ENCODE results near the gene ZNF263. TPM values are rescaled to one million over a fixed set of nuclear protein-coding genes. Genes with fewer than 3 reads are reported as not detected.

The ZNF263 gene
- total RNA-seq, 2 experiments from 2014 or later = 27.6 to 65.9 TPM

DNA sequence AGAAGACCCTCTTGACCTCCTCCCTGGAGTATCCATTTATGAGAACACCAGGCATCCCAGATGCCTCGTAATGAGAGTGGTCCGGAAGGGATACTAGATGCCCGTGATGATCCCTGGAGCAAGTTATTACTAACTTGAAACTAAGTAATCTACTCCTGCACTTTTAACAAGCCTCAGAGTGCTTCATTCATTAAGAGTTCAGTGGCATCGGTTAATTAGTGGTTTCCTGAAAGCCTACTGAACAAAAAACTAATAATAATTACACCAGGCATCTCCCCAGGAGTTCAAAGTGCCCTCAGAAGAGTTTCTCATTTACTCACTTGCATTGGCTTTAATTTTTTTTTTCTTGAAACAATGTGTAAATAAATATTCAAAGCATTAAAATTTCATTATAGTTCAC, 44.2 kb downstream of the ZNF263 start:
- Histone ChIP-seq H3K9me2 (ENCODE audit: insufficient read depth, low read length) (no peaks in the 10 kb centered on the region), H2AFZ (ENCODE audit: low read length) (no peak overlapping the region), H3K4me1 (ENCODE audit: insufficient read depth, low read length, poor library complexity, severe bottlenecking) (peaks cover 17% of the 10 kb centered on the region), H3K27ac (ENCODE audit: low read depth, low read length, poor library complexity, severe bottlenecking) (no peak overlapping the region), H4K20me1 (ENCODE audit: insufficient read depth, low read length) (no peaks in the 10 kb centered on the region), H3K4me2 (ENCODE audit: low read length) (no peak overlapping the region), H3K9me3 (ENCODE audit: low read length) (no peaks in the 10 kb centered on the region), H3K36me3 (ENCODE audit: insufficient read depth, low read length) (no peaks in the 10 kb centered on the region), H3K4me3 (ENCODE audit: low read depth, low read length, poor library complexity, severe bottlenecking) (no peak overlapping the region), H3K79me2 (ENCODE audit: insufficient read depth, low read depth, low read length) (no peaks in the 10 kb centered on the region)
- BruUV-seq (replicated peaks) = no TSS peak
- intact Hi-C loops (cut with micrococcal nuclease; ENCODE audit: unreplicated experiment) = no loop called here
- POLR2A ChIA-PET = no interaction called here
- CTCF ChIA-PET (ENCODE audit: unreplicated experiment) = interaction anchor here (1.2 kb wide), 1 partner anchor 42 kb away, joined by 3 read pairs; no protein-coding TSS in a partner anchor
- no peak for DNase-seq (ENCODE audit: low spot score)
- TF ChIP-seq EZH2phosphoT487 (IDR thresholded peaks at IDR 0.05; ENCODE audit: borderline replicate concordance, low read depth, low read length) = no peak
- TF ChIP-seq, protein P1, sequence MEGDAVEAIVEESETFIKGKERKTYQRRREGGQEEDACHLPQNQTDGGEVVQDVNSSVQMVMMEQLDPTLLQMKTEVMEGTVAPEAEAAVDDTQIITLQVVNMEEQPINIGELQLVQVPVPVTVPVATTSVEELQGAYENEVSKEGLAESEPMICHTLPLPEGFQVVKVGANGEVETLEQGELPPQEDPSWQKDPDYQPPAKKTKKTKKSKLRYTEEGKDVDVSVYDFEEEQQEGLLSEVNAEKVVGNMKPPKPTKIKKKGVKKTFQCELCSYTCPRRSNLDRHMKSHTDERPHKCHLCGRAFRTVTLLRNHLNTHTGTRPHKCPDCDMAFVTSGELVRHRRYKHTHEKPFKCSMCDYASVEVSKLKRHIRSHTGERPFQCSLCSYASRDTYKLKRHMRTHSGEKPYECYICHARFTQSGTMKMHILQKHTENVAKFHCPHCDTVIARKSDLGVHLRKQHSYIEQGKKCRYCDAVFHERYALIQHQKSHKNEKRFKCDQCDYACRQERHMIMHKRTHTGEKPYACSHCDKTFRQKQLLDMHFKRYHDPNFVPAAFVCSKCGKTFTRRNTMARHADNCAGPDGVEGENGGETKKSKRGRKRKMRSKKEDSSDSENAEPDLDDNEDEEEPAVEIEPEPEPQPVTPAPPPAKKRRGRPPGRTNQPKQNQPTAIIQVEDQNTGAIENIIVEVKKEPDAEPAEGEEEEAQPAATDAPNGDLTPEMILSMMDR (conservative IDR thresholded peaks at IDR 0.05; ENCODE audit: low read length) = no peak

DNA sequence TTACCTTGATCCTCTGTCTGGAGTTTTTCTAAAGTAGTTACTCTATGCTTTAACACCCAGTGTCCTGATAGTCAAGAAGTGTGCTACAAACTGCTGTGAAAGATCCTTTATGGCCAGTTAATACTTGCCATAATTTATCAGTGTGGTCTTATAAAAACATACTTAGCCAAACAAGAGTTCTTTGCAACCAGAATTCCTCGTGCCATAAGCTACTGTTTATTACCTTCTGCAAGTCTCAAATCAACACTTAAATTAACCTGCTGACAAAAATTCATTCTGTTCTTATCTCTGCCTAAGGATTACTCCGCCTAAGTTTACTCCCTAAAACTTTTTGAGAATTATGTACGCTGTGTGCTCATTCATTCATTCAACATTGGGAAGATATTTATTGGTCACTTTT, 44.8 kb downstream of the ZNF263 start:
- H3K4me1 ChIP-seq (ENCODE audit: insufficient read depth, low read length, poor library complexity, severe bottlenecking) = peaks cover 22% of the 10 kb centered on the region
- ChIA-PET CTCF (ENCODE audit: unreplicated experiment) (no interaction called here), POLR2A (interaction anchor here (0.8 kb wide), 1 partner anchor 56 kb away, joined by 3 read pairs; no protein-coding TSS in a partner anchor)
- no peaks in the 10 kb centered on the region for H4K20me1 ChIP-seq (ENCODE audit: insufficient read depth, low read length)
- TF ChIP-seq, protein P1 (conservative IDR thresholded peaks at IDR 0.05; ENCODE audit: low read length) = no peak
- TF ChIP-seq EZH2phosphoT487 (IDR thresholded peaks at IDR 0.05; ENCODE audit: borderline replicate concordance, low read depth, low read length) = no peak
- H3K36me3 ChIP-seq (ENCODE audit: insufficient read depth, low read length) = no peaks in the 10 kb centered on the region
- no TSS peak for BruUV-seq (replicated peaks)
- no peak overlapping the region for H3K4me2 ChIP-seq (ENCODE audit: low read length)
- H3K79me2 ChIP-seq (ENCODE audit: insufficient read depth, low read depth, low read length) = no peaks in the 10 kb centered on the region
- H3K9me2 ChIP-seq (ENCODE audit: insufficient read depth, low read length) = no peaks in the 10 kb centered on the region
- DNase-seq (ENCODE audit: low spot score) = no peak
- peak overlapping the region; percentile 49 for H2AFZ ChIP-seq (ENCODE audit: low read length)
- intact Hi-C loops (cut with micrococcal nuclease; ENCODE audit: unreplicated experiment) = no loop called here
- no peak overlapping the region for H3K4me3 ChIP-seq (ENCODE audit: low read depth, low read length, poor library complexity, severe bottlenecking)
- H3K27ac ChIP-seq (ENCODE audit: low read depth, low read length, poor library complexity, severe bottlenecking) = no peak overlapping the region
- H3K9me3 ChIP-seq (ENCODE audit: low read length) = no peaks in the 10 kb centered on the region

DNA sequence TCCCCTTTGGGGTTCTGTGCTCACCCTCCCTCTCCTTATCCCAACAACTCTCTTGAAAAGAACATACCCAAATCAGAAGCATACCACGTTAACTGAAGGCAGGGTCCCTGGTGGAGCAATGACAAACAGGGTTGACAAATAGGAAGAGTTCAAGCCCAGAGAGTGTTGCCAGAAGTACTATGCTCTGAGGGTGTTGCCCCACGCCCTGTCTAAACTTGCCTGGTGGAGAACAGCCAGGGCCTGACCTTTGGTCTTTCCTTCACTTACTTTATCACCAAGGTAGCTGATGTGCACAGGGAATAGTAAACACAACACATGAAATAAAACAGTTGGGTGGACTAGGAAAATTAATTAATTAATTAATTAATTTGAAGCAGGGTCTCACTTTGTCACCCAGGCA, 45.4 kb downstream of the ZNF263 start:
- no peak overlapping the region for H3K27ac ChIP-seq (ENCODE audit: low read depth, low read length, poor library complexity, severe bottlenecking)
- no peaks in the 10 kb centered on the region for H3K36me3 ChIP-seq (ENCODE audit: insufficient read depth, low read length)
- no peaks in the 10 kb centered on the region for H3K9me2 ChIP-seq (ENCODE audit: insufficient read depth, low read length)
- H4K20me1 ChIP-seq (ENCODE audit: insufficient read depth, low read length) = no peaks in the 10 kb centered on the region
- no peak for DNase-seq (ENCODE audit: low spot score)
- BruUV-seq (replicated peaks) = no TSS peak
- no peak for TF ChIP-seq EZH2phosphoT487 (IDR thresholded peaks at IDR 0.05; ENCODE audit: borderline replicate concordance, low read depth, low read length)
- TF ChIP-seq, protein P1 (conservative IDR thresholded peaks at IDR 0.05; ENCODE audit: low read length) = no peak
- H3K79me2 ChIP-seq (ENCODE audit: insufficient read depth, low read depth, low read length) = no peaks in the 10 kb centered on the region
- H2AFZ ChIP-seq (ENCODE audit: low read length) = peak overlapping the region; percentile 49
- no peak overlapping the region for H3K4me2 ChIP-seq (ENCODE audit: low read length)
- ChIA-PET CTCF (ENCODE audit: unreplicated experiment) (no interaction called here), POLR2A (interaction anchor here (0.8 kb wide), 1 partner anchor 55 kb away, joined by 3 read pairs; no protein-coding TSS in a partner anchor)
- intact Hi-C loops (cut with micrococcal nuclease; ENCODE audit: unreplicated experiment) = no loop called here
- no peaks in the 10 kb centered on the region for H3K9me3 ChIP-seq (ENCODE audit: low read length)
- no peak overlapping the region for H3K4me3 ChIP-seq (ENCODE audit: low read depth, low read length, poor library complexity, severe bottlenecking)
- peaks cover 26% of the 10 kb centered on the region for H3K4me1 ChIP-seq (ENCODE audit: insufficient read depth, low read length, poor library complexity, severe bottlenecking)

Other genes with a start within 250 kb of the ZNF263 start
- gene BICDL2, start 246.5 kb upstream of the ZNF263 start, total RNA-seq (2014; rRNA removed; shearing (Covaris generic)) = not detected in 2 replicates
- not detected in 2 replicates for gene BICDL2, start 246.5 kb upstream of the ZNF263 start, total RNA-seq (2022)
- gene MMP25, start 236.9 kb upstream of the ZNF263 start, total RNA-seq (2014; rRNA removed; shearing (Covaris generic)) = 0.63 and 2.6 TPM in 2 replicates
- gene MMP25, start 236.9 kb upstream of the ZNF263 start, total RNA-seq (2022) = 5.6 and 5.8 TPM in 2 replicates
- not detected in 2 replicates for gene IL32, start 217.9 kb upstream of the ZNF263 start, total RNA-seq (2014; rRNA removed; shearing (Covaris generic))
- gene IL32, start 217.9 kb upstream of the ZNF263 start, total RNA-seq (2022) = not detected in 2 replicates
- gene ZSCAN10, start 184.2 kb upstream of the ZNF263 start, total RNA-seq (2014; rRNA removed; shearing (Covaris generic)) = 0.09 TPM in 1 of 2 replicates, not detected in the other
- gene ZSCAN10, start 184.2 kb upstream of the ZNF263 start, total RNA-seq (2022) = 0.49 and 0.72 TPM in 2 replicates
- gene ZNF205, start 170.9 kb upstream of the ZNF263 start, total RNA-seq (2014; rRNA removed; shearing (Covaris generic)) = 0.67 and 1.2 TPM in 2 replicates
- gene ZNF205, start 170.9 kb upstream of the ZNF263 start, total RNA-seq (2022) = 0.30 TPM in 1 of 2 replicates, not detected in the other
- 3.4 and 4.8 TPM in 2 replicates for gene ZNF213, start 148.5 kb upstream of the ZNF263 start, total RNA-seq (2014; rRNA removed; shearing (Covaris generic))
- gene ZNF213, start 148.5 kb upstream of the ZNF263 start, total RNA-seq (2022) = 8.5 and 9.1 TPM in 2 replicates
- not detected in 2 replicates for gene OR1F1, start 95.3 kb upstream of the ZNF263 start, total RNA-seq (2014; rRNA removed; shearing (Covaris generic))
- not detected in 2 replicates for gene OR1F1, start 95.3 kb upstream of the ZNF263 start, total RNA-seq (2022)
- 19.8 and 26.2 TPM in 2 replicates for gene ZNF200, start 48.3 kb upstream of the ZNF263 start, total RNA-seq (2014; rRNA removed; shearing (Covaris generic))
- 13.9 TPM in 2 replicates for gene ZNF200, start 48.3 kb upstream of the ZNF263 start, total RNA-seq (2022)
- 0.57 TPM in 1 of 2 replicates, not detected in the other for gene MEFV, start 26.9 kb upstream of the ZNF263 start, total RNA-seq (2014; rRNA removed; shearing (Covaris generic))
- gene MEFV, start 26.9 kb upstream of the ZNF263 start, total RNA-seq (2022) = 0.27 TPM in 1 of 2 replicates, not detected in the other
- gene TIGD7, start 21.9 kb downstream of the ZNF263 start, total RNA-seq (2014; rRNA removed; shearing (Covaris generic)) = 0.03 and 0.10 TPM in 2 replicates
- gene TIGD7, start 21.9 kb downstream of the ZNF263 start, total RNA-seq (2022) = 5.1 TPM in 2 replicates
- 1.4 and 2.6 TPM in 2 replicates for gene ZNF75A, start 22.0 kb downstream of the ZNF263 start, total RNA-seq (2014; rRNA removed; shearing (Covaris generic))
- gene ZNF75A, start 22.0 kb downstream of the ZNF263 start, total RNA-seq (2022) = 18.9 and 23.0 TPM in 2 replicates
- gene OR2C1, start 72.4 kb downstream of the ZNF263 start, total RNA-seq (2014; rRNA removed; shearing (Covaris generic)) = 0.09 and 0.10 TPM in 2 replicates
- gene OR2C1, start 72.4 kb downstream of the ZNF263 start, total RNA-seq (2022) = not detected in 2 replicates
- gene ZSCAN32, start 117.5 kb downstream of the ZNF263 start, total RNA-seq (2014; rRNA removed; shearing (Covaris generic)) = 19.4 and 22.5 TPM in 2 replicates
- gene ZSCAN32, start 117.5 kb downstream of the ZNF263 start, total RNA-seq (2022) = 17.0 and 22.9 TPM in 2 replicates
- gene ZNF174, start 117.7 kb downstream of the ZNF263 start, total RNA-seq (2014; rRNA removed; shearing (Covaris generic)) = 21.1 and 23.3 TPM in 2 replicates
- 20.6 and 21.7 TPM in 2 replicates for gene ZNF174, start 117.7 kb downstream of the ZNF263 start, total RNA-seq (2022)
- 1.2 and 1.9 TPM in 2 replicates for gene ZNF597, start 160.0 kb downstream of the ZNF263 start, total RNA-seq (2014; rRNA removed; shearing (Covaris generic))
- 1.9 and 2.1 TPM in 2 replicates for gene ZNF597, start 160.0 kb downstream of the ZNF263 start, total RNA-seq (2022)
- gene NAA60, start 160.2 kb downstream of the ZNF263 start, total RNA-seq (2014; rRNA removed; shearing (Covaris generic)) = 8.5 and 24.8 TPM in 2 replicates
- gene NAA60, start 160.2 kb downstream of the ZNF263 start, total RNA-seq (2022) = 40.1 and 51.1 TPM in 2 replicates
- not detected in 2 replicates for gene C16orf90, start 212.0 kb downstream of the ZNF263 start, total RNA-seq (2014; rRNA removed; shearing (Covaris generic))
- not detected in 2 replicates for gene C16orf90, start 212.0 kb downstream of the ZNF263 start, total RNA-seq (2022)
- 7.6 and 8.9 TPM in 2 replicates for gene CLUAP1, start 217.5 kb downstream of the ZNF263 start, total RNA-seq (2014; rRNA removed; shearing (Covaris generic))
- gene CLUAP1, start 217.5 kb downstream of the ZNF263 start, total RNA-seq (2022) = 7.7 and 7.8 TPM in 2 replicates

All from OCI-LY7 (cell line).